Measurements from ENCODE around the gene GTPBP1.

GTPBP1 gene

GRCh38 chr22:38725900-38726655 lies 20.3 kb downstream of the GTPBP1 start:
- TF ChIP-seq CTCF (conservative IDR thresholded peaks at IDR 0.05; ENCODE audit: low read length), result no peak
- H3K4me3 ChIP-seq (ENCODE audit: low read length), result no peak overlapping the region
- no peak for DNase-seq (ENCODE audit: low read depth)

- TF ChIP-seq CTCF (conservative IDR thresholded peaks at IDR 0.05; ENCODE audit: low read length), result no peak
- no peak for DNase-seq (ENCODE audit: low read depth)
- no peak overlapping the region for H3K4me3 ChIP-seq (ENCODE audit: low read length)
These were observed 21.4 kb downstream of the GTPBP1 start for GRCh38 chr22:38727123-38727522.

GRCh38 chr22:38727530-38728451 lies 22.0 kb downstream of the GTPBP1 start:
- no peak for TF ChIP-seq CTCF (conservative IDR thresholded peaks at IDR 0.05; ENCODE audit: low read length)
- no peak for DNase-seq (ENCODE audit: low read depth)
- no peak overlapping the region for H3K4me3 ChIP-seq (ENCODE audit: low read length)

GRCh38 chr22:38728871-38729796 lies 23.4 kb downstream of the GTPBP1 start:
- no peak for TF ChIP-seq CTCF (conservative IDR thresholded peaks at IDR 0.05; ENCODE audit: low read length)
- H3K4me3 ChIP-seq (ENCODE audit: low read length), result no peak overlapping the region
- no peak for DNase-seq (ENCODE audit: low read depth)

- no peak for DNase-seq (ENCODE audit: low read depth)
- TF ChIP-seq CTCF (conservative IDR thresholded peaks at IDR 0.05; ENCODE audit: low read length), result no peak
- H3K4me3 ChIP-seq (ENCODE audit: low read length), result no peak overlapping the region
These were observed 24.2 kb downstream of the GTPBP1 start for GRCh38 chr22:38729946-38730345.

GRCh38 chr22:38730411-38730871 lies 24.7 kb downstream of the GTPBP1 start:
- TF ChIP-seq CTCF (conservative IDR thresholded peaks at IDR 0.05; ENCODE audit: low read length), result no peak
- H3K4me3 ChIP-seq (ENCODE audit: low read length), result no peak overlapping the region
- DNase-seq (ENCODE audit: low read depth), result no peak

Measured in AG10803 (cell line).